GM19452 (cell line): ENCODE measurements around the gene CKAP2L.

Experiments used
- ATAC-seq: cut with Tn5 transposase; IDR thresholded peaks from one replicate; pipeline ENCODE4 v1.9.1; 2021; ENCODE audit not compliant: unreplicated experiment

CKAP2L gene

DNA sequence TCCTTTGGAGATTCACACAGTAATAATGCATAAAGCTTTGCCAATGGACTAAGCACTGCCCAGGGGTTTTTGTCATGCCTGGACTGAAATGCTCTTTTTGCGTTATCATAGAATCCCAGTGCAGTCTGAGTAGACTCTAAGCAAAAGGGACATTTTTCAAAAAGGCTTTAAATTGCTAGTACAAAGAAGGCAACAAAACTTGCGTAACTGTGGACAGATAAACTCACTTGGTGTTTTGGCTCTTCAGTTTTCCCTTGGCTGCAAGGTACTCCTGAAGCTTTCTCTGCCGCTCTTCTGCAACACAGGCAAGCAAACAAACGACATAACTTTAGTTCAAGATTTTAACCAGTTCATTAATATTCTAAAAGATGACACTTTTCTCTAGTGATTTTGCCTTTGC lies 2.1 kb downstream of the CKAP2L start:
- ATAC-seq: no peak

DNA sequence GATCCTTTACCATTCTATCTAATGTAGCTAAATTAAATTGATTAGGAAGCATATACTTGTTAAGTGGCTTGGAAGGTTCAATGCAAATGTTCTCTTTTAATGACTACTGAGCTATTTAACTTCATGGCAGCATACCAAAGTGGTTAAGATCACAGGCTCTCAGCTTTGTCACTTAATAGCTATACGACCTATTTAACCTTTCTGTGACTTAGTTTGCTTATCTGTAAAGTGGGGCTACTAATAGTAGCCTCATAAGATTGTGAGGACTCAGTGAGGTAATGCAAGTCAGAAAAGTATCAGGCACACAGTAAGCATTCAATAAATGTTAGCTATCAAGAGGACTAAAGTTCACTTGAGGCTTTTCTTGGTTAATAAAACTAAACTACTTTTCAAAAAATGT lies 4.3 kb downstream of the CKAP2L start:
- no peak for ATAC-seq

DNA sequence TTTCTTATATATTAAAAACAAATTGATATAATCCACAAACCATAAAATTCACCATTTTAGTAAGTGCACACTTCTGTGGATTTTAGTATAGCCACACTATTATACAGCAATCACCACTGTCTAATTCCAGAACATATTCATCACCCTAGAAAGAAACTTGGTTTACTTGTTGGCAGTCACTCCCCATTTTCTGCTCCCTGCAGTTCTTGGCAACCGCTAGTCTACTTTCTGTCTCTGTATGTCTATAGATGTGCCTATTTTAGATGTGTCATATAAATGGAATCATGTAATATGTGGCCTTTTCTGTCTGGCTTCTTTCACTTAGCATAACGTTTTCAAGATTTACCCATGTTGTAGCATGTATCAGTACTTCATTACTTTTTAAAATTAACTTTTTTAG lies 5.7 kb downstream of the CKAP2L start:
- ATAC-seq: no peak

DNA sequence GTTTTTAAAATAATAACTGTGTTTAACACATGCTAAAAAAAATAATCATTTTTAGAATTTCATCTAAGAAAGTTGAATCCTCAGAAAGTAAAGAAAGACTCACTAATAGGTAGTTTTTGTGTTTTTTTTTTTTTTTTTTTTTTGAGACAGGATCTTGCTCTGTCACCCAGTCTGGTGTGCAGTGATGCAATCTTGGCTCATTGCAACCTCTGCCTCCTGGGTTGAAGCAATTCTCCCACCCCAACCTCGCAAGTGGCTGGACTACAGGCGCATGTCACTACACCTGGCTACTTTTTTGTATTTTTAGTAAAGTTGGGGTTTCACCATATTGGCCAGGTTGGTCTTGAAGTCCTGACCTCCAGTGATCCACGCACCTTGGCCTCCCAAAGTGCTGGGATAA lies 7.1 kb downstream of the CKAP2L start:
- no peak for ATAC-seq

DNA sequence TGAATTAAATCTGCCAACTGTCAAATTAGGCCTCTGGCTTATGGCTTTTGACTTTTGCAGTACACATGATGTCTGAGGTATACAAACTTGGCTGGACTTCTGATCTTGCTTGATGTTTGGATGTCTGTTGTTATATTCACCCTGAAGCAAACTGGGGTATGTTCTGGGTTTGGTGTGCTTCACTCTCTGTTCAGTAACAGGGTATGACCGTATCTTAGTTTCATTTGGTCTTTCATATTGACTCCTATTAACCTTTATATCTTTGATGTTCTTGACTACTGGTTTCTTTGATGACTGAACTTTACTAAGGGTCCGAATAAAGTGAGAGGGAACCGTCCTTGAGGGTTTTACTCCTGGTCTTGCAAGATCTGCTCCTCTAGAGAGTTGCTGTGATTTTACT lies 8.2 kb downstream of the CKAP2L start:
- ATAC-seq: no peak

DNA sequence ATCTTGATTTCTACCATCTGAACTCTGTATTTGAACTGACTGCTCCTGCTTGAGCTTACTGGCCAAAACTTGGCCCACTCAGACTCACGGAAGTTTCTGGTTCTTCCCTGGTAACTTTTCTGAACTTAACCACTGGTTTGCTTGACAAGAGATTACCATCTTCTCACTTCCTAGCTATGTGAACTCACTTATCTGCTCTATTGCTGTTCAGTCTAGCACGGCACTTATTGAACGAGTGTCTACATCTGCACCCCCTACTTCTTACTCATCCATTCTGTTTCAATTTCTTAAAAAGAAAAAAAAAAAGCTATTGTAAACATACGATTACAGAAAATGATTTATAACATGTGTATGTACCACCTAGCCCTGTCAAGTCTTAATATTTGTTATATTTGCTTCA lies 9.0 kb downstream of the CKAP2L start:
- no peak for ATAC-seq

DNA sequence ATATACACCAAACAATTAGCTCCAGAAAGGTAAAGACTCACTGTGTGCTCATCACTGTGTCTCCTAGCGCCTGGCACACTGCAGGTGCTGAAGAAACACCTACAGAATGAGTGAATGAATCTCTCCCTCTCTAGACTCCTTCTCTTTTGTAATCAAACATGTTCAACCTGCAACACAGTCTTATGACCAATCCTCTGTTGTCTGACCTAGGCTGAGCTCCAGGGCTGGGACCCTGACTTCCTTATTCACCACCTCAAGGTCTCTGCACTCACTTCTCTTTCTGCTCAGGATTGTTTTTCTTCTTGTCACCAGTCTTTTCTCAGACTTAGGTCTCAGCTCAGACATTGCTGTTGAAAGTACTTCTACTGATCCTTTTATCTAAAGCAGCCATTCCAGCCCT lies 9.8 kb downstream of the CKAP2L start:
- no peak for ATAC-seq

DNA sequence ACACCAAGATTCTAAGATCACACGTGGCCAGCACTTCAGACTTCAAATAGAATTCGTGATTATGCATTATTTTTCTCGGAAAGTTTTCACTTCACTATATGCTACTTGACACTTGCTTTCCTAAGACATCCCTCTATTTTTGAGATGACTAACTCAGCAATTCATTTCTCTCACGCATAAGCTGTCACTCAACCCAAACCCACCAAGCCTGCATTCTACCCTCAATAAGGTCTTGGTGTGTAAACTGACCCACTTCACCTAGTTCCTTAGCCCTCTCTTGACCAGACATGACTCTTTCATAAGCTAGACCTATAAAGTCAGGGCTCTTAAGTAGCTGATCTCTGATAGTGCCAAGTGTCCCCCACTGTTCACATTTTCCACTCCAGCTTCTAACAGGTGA lies 11.7 kb downstream of the CKAP2L start:
- no peak for ATAC-seq

DNA sequence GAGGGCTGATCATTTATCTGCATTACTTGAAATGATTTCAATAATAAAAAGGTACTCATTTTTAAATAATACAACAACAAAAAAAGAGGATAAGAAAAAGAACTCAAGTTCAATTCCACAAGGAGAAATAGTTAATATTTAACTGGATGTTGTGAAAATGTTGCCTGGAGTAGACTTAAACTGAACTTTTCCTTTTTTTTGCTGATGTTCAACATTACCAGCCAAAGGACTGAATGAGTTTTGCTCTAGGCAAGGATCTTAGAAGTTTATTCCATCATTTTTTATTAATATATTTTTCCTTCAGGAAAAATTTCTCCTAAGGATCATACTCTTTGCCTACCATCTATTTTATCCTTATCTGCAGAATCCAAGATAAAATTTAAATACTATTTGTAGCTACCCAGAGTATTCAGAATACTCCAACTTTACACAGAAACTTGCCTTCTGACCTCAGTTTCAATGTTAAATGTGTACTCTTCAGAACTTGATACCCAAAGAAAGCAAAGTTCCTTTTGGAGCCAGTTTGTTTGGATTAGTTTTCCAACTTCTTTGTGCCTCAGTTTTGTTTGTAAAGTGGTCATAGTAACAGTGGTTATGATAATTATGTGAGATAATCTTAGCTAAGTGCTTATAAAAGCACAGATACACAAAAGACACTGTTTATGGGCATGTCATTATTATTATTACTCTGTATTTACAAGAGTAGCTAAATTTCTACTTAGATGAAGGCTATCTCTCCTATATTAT lies 12.8 kb downstream of the CKAP2L start:
- ATAC-seq: no peak

DNA sequence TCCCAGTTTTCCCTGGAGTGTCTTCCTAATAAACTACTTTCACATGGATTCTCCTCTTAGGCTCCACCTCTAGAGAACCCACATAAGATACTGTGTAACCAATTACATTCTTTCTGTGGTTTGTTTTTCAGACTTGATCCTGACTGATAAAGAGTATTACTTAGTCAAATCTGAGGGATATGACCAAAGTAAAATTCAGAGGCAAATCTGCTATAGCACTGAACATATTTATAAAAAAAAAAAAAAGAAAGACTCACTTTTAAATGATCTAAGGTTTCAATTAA lies 13.9 kb downstream of the CKAP2L start:
- ATAC-seq: no peak

DNA sequence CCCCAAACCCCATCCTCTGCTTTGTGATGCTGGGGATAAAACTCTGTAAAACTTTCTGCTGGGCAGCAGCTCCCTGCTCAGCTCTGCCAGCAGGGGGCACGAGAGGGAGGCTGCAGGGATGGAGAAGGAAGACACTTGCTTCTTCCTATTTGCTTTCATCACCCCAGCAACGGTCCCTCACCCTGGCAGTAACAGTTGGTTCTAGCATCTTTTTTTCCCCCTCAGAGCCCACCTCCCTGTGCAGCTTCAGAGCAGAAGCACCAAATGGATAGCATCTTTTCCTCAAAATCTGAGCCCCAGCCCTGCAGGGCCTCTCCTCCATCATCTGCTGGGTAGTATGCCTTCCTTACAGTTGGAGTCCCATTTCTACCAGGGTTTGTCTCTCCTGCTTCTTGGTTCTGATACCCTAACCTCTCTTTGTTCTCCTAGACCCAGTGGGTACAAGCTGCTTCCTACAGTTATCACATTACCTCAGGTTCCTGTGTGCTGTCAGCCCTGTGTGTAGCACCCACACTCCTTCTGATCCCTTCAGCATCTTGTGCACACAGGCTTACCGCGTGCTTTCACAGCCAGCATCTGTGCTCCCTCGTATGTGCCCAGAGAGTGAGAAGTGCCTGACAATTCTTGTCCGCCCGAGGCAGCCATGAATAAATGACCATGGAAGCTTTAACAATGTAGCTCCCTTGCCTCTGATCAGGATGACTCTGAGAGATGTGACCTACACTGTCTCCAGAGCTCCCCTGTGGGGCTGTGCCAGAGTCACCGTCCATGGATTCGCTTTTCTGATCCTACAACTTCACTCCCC lies 14.5 kb downstream of the CKAP2L start:
- peak; percentile 72 for ATAC-seq

DNA sequence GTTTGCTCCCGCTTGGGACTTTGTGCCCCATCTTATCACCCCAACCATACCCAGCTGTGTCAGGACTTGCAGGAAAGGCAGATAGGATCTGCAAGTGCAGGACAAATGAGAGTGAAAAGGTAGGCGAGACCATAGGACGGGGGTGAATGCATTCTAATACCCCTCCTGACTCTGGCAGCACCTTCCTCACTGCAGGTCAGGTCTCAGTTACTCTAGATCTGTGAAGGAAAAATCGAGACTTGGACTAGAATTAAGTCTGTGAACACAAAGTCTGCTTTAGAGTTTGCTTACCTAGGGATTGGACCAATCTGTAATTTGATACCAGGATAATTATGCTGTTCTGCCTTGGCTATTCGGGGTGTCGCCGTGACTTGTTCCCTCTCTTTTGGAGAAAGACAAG lies 23.9 kb downstream of the CKAP2L start:
- no peak for ATAC-seq

DNA sequence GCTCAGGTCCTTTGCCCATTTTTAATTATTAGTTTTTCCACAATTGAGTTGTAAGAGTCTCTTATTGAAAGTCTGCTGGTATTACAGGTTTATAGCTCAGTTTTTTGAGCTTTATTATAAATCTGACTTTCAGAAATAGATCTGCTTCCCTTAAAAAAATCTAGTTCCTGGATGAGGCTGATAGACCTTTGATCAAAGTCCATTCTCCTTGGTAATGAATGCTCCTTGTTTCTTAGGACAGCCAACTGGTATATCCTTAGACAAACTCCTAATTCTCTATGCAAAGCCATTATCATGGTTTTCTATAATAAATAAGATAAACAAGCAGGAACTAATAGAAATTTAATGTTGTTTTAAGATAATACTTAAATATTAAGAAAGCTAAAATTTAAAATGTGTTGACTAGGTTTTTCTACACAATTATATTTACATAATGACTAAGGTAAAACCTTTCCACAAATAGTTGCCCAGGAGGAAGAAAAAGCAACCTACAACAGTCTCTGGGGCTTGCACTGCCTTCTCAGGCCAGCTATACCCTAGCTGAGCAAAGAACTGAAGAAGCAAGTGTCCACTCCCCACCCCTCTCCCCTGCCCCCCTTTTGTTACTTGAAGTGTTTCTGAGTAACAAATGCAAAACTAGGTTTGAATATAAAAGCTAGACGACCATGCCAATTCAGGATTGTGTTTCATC lies 26.7 kb downstream of the CKAP2L start:
- ATAC-seq: no peak

DNA sequence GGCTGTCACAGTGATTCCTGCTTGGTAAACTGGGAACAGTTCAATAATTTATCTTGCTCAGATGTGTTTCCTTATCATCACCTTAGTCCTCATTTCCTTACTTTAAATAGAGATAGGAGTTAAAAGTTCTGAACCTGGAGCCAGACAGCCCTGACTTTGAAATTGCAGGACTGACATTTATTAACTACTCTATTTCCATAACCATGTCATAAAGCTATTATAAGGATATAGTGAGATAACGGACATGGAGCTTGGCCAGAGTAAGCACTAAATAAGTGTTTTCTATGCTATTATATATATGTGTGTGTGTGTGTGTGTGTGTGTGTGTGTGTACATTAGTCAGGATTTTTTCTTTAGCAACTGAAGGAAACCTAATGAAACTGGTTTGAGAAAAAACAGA lies 30.5 kb downstream of the CKAP2L start:
- ATAC-seq: no peak

DNA sequence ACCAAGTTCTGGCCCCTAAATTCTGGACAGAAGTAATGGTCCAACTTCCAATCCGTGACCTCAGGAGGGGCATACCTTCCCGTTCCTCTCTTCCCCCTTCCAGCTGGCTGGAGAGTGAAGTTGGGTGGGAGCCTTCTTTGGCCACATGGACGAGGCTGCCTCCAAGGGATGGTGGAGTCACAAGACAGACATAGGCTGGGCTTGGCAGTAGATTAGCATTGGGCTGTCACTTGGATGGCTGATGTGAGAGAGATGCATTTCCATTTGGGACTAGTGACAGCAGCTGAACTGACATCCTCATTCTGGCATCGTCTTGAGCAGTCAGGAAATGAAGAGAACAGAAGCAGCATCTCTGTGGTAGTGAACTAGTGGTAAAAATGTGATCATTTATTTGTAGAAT lies 31.0 kb downstream of the CKAP2L start:
- no peak for ATAC-seq

DNA sequence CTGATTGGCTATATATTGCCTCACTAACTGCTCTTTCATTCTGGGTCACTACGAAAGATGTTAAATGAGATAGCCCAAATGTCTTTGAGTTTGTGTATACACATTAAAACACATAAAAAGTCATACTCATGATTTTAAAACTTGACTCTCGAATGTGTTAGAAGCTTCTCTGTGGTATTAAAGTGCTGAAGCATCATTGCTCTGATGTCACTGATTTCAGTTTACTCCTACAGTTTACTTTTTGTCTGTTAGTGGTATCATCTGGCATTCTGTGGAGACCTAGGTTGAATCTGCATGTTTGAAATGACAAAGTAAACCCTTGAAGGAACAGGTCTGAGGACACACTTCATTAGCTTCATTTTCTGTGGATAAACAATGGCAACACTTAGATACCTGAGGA lies 32.9 kb downstream of the CKAP2L start:
- ATAC-seq: no peak

DNA sequence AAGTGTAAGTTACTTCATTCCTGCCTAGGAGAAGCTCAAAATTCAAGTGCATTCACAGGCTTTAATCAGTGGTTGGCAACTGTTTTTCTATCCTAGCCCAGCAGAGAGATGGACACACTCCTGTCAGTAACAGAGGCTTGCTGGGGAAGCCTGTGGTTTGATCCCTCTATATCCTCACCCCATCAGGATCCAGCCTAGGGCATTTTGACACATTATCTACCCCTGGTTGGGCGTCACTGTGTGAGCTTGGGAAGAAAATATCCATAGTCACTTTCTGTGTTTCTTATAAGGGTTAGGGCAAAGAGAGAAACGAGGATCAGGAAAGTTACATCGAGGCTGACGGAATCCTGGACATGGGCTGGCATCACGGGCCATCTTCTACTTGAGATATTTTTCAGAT lies 33.6 kb downstream of the CKAP2L start:
- no peak for ATAC-seq

DNA sequence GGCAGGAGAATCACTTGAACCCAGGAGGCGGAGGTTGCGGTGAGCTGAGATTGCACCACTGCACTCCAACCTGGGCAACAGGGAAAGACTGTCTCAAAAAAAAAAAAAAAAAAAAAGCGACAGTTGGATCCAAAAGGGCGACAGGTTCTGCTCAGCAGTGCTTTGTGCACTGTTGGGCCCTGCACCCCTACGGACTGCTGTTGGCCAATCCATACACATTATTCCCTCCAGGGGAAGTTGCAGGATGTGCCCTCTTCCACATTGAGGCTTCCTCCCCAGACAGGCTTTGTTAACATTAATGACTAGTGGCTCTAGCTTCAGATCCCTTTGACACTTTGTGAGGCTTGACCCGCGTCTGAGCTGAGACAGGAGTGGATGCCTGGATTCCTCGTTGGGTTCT lies 34.2 kb downstream of the CKAP2L start:
- no peak for ATAC-seq

DNA sequence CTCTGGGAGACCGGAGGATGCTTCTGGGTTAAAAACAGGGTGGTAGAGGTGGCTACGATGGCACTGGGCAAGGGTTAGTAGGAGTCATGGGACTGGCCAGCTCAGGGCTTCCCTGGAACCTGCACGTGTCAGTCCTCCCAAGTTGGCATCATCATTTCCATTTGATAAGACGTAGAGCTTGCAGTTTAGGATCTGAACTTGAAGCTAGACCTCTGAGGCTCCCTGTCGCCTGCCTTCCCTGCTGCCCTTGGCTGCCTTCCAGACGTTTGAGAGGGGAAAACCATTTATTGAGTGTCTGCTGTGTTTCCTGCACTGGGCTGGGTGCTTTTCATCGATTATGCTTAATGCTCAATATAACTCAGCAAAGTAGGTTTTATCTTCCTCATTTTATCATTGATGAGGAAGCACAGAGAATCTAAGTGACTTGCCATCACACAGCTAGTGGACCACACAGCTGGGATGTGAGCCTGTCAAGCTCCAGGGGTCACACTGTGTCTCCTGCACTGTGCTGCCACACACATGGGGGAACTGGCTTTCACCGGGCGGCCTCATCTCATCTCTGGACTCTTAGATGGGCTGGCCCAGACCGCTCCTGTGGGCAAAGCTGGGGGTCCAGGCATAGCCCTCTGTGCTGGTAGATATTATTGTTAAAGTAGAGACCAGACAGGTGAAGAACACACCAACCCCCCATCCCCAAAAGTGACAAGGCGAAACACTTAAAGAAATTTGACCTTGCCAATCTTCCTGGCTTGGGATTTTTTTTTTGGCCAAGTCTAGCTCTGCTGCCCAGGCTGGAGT lies 35.8 kb downstream of the CKAP2L start:
- no peak for ATAC-seq

DNA sequence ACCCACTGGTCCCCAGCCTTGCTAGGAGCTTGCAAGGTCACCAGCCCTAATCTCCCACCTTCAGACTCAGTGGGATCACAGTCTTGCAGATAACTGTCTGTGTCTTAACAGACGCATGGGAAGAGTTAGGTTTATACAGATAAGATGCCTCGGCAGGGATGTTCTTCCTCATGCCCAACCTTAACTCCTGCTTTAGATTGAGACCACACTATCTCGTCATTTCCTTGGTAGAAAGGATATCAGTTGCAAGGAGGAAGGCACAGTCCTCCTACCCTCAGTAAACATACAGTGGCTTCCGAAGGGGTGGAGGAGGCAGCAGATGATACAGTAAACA lies 36.4 kb downstream of the CKAP2L start:
- ATAC-seq: no peak

DNA sequence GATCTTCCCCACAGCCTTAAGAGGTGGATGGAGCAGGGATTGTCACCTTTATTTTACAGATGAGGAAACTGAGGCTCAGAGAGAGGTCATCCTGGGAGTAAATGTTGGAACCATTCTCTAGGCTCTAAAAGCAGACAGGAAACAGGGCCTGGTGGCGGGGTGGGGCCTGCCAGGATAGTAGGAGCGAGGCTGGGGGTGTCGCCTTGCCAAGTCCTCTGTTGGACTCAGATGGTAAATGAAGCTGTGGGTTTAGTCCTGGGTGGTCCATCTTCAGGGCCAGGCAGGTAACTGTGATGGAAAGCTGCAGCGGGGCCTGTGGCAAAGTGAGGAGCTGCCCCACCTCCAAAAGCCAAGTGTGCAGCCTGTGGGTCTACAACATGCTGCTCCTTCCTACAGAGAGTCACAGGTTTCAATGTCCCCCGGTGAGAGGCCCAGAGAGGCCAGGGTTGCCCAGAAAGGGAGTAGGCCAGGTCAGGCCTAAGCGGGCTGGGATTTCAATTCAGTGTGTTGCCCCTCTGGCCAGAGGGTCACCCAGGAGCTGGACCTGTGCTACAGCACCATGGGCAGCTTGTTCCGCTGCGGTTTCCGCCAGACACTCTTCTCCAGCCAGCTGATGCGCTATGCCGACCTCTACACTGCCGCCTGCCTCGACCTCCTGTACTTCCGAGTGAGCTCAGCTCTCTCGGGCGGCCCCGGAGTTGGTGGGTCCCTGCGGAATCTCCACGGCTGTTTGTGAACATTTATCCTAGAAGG lies 37.0 kb downstream of the CKAP2L start:
- ATAC-seq: no peak
